ENCODE data around the gene NSUN5.

NSUN5 gene

DNA sequence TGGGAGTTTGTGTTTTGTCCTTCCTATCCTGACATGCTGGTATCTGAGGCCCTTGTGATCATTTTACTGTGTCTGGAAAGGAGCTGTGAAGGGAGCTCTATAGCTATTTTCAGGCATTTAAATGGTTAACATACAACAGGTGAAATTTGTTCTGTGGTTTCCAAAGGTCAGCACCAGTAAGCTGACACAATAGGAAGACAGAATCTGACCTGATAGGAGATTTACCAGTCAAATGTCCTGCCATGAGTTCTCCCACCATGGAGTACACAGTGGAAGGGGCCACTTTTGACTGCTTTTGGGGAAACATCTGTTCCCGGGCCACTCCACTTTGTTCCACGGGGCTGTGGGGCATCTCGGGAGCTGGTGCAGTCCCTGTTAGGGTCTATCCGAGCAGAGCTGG is 36.9 kb upstream of the NSUN5 start:
- TF ChIP-seq SPI1 (IDR thresholded peaks at IDR 0.05; ENCODE audit: borderline replicate concordance, low read depth) (no peak), POLR2AphosphoS5 (IDR thresholded peaks at IDR 0.05; ENCODE audit: low read depth) (no peak), GABPA (IDR thresholded peaks at IDR 0.05; ENCODE audit: low read depth) (no peak)
- TF ChIP-seq, protein P1, sequence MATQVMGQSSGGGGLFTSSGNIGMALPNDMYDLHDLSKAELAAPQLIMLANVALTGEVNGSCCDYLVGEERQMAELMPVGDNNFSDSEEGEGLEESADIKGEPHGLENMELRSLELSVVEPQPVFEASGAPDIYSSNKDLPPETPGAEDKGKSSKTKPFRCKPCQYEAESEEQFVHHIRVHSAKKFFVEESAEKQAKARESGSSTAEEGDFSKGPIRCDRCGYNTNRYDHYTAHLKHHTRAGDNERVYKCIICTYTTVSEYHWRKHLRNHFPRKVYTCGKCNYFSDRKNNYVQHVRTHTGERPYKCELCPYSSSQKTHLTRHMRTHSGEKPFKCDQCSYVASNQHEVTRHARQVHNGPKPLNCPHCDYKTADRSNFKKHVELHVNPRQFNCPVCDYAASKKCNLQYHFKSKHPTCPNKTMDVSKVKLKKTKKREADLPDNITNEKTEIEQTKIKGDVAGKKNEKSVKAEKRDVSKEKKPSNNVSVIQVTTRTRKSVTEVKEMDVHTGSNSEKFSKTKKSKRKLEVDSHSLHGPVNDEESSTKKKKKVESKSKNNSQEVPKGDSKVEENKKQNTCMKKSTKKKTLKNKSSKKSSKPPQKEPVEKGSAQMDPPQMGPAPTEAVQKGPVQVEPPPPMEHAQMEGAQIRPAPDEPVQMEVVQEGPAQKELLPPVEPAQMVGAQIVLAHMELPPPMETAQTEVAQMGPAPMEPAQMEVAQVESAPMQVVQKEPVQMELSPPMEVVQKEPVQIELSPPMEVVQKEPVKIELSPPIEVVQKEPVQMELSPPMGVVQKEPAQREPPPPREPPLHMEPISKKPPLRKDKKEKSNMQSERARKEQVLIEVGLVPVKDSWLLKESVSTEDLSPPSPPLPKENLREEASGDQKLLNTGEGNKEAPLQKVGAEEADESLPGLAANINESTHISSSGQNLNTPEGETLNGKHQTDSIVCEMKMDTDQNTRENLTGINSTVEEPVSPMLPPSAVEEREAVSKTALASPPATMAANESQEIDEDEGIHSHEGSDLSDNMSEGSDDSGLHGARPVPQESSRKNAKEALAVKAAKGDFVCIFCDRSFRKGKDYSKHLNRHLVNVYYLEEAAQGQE (IDR thresholded peaks at IDR 0.05; ENCODE audit: insufficient replicate concordance, low read depth), result no peak
- TF ChIP-seq, protein P2, sequence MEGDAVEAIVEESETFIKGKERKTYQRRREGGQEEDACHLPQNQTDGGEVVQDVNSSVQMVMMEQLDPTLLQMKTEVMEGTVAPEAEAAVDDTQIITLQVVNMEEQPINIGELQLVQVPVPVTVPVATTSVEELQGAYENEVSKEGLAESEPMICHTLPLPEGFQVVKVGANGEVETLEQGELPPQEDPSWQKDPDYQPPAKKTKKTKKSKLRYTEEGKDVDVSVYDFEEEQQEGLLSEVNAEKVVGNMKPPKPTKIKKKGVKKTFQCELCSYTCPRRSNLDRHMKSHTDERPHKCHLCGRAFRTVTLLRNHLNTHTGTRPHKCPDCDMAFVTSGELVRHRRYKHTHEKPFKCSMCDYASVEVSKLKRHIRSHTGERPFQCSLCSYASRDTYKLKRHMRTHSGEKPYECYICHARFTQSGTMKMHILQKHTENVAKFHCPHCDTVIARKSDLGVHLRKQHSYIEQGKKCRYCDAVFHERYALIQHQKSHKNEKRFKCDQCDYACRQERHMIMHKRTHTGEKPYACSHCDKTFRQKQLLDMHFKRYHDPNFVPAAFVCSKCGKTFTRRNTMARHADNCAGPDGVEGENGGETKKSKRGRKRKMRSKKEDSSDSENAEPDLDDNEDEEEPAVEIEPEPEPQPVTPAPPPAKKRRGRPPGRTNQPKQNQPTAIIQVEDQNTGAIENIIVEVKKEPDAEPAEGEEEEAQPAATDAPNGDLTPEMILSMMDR (IDR thresholded peaks at IDR 0.05; ENCODE audit: insufficient read depth, low read length), result no peak

DNA sequence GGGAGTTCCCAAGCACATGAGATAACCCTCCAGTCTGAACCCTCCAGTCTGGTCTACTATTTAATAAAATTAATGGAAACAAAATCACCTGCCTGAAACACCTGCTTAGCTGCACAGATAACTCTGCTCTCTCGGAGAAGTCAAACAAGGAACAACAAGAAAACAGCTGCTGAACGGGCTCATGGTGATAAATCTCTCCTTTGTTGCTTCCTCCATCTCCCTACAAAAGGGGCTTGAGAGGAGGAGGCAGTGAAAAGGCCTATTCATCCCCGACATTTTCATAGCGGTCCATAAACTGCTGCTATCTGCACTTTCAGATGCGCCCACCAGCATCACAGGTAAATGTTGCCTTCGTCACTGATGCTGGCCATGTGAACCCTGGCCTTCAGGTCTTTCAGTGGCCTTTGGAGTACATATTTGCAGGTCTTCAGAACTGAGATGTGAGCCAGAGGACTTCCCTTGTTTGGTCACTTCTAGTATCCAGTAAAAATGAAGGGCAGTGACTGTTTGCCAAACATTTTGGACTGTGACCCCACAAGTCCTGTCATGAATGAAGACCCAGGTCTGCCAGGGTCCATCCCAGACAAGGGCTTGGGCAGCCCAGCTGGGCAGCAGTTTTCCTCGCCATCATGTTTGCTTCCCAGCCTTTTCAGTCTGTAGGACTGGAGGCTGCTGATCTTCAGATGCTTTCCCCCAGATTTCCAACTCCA is 35.2 kb upstream of the NSUN5 start:
- Histone ChIP-seq H3K27me3 (ENCODE audit: insufficient read depth, poor library complexity, severe bottlenecking) (no peaks in the 10 kb centered on the region), H3K27ac (replicated peaks) (no peak overlapping the region), H3K4me3 (replicated peaks; ENCODE audit: insufficient read depth, low read length) (no peak overlapping the region)
- no peak for DNase-seq (ENCODE audit: low read depth in 1 of 2, low spot score in 1 of 2)
- TF ChIP-seq, protein P1 (IDR thresholded peaks at IDR 0.05; ENCODE audit: insufficient replicate concordance, low read depth), result no peak
- TF ChIP-seq GABPA (IDR thresholded peaks at IDR 0.05; ENCODE audit: low read depth) (no peak), SPI1 (IDR thresholded peaks at IDR 0.05; ENCODE audit: borderline replicate concordance, low read depth) (no peak)
- TF ChIP-seq, protein P2 (IDR thresholded peaks at IDR 0.05; ENCODE audit: insufficient read depth, low read length), result no peak

More for the DNA sequence above, 36.9 kb upstream of the NSUN5 start:
- H3K27me3 ChIP-seq (ENCODE audit: insufficient read depth, poor library complexity, severe bottlenecking), result no peaks in the 10 kb centered on the region
- H3K4me3 ChIP-seq (replicated peaks; ENCODE audit: insufficient read depth, low read length), result no peak overlapping the region
- DNase-seq (ENCODE audit: low read depth in 1 of 2, low spot score in 1 of 2), result no peak
- no peak overlapping the region for H3K27ac ChIP-seq (replicated peaks)

DNA sequence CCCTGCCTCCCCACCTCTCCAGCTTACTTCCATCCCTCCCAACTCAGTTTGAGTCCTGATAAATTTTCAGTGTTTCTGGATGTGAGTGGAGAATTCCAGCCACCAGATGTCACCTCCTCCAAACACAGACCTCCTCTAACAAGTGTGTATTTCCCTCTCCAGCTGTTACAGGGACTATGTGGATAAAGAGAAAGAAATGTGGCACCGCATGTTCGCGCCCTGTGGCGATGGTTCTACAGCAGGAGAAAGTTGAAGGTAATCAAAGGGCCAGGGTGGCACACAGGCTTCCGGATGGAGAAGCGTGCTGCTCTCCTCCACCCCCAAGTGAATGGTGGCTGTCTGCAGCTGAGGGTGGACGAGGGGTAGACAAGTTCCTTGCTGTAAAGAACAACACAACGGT is 34.0 kb upstream of the NSUN5 start:
- DNase-seq (ENCODE audit: low read depth in 1 of 2, low spot score in 1 of 2), result no peak
- Histone ChIP-seq H3K27me3 (ENCODE audit: insufficient read depth, poor library complexity, severe bottlenecking) (no peaks in the 10 kb centered on the region), H3K27ac (replicated peaks) (no peak overlapping the region), H3K4me3 (replicated peaks; ENCODE audit: insufficient read depth, low read length) (no peak overlapping the region)
- no peak for TF ChIP-seq GABPA (IDR thresholded peaks at IDR 0.05; ENCODE audit: low read depth)
- TF ChIP-seq, protein P2 (IDR thresholded peaks at IDR 0.05; ENCODE audit: insufficient read depth, low read length), result no peak
- TF ChIP-seq POLR2AphosphoS5 (IDR thresholded peaks at IDR 0.05; ENCODE audit: low read depth), result no peak
- TF ChIP-seq, protein P1 (IDR thresholded peaks at IDR 0.05; ENCODE audit: insufficient replicate concordance, low read depth), result no peak
- no peak for TF ChIP-seq SPI1 (IDR thresholded peaks at IDR 0.05; ENCODE audit: borderline replicate concordance, low read depth)
